Renal cortex interstitium (tissue), 15 donors: ENCODE results near the gene ACSL3. TPM values are rescaled to one million over a fixed set of nuclear protein-coding genes. Genes with fewer than 3 reads are reported as not detected.

ENCODE experiments used
- DNase-seq, 11 donors: peaks; one replicate each; pipeline ENCODE4 v3.0.0-alpha.2; 2013; ENCODE audit warnings: low read depth in 9 of 11, low spot score in 4 of 11; ENCODE audit errors: extremely low read depth in 1 of 11
- long read RNA-seq, 16 experiments: transcript quantifications; one replicate each; lab custom pipeline, GENCODE V29; 2026
- polyA plus RNA-seq, 3 donors: library from polyadenylated mRNA; unstranded; fragments of 120-200 nt; gene quantifications; one replicate each; pipeline ENCODE4 v1.2.1, GENCODE V29; 2013; ENCODE audit not compliant: insufficient read length in 3 of 3

The ACSL3 gene
- 10 to 100 TPM; 64.4 to 82.1 (median 70.0) TPM for polyA plus RNA-seq
- long read RNA-seq, donor 1, full-length matches to known transcripts: 8 of 8 reads
- long read RNA-seq, donor 1, partial matches to known transcripts: 0 of 8 reads
- long read RNA-seq, donor 1, other reads (novel, unspliced or antisense): 0 of 8 reads
- long read RNA-seq, donor 2, full-length matches to known transcripts: 8 of 8 reads
- long read RNA-seq, donor 2, partial matches to known transcripts: 0 of 8 reads
- long read RNA-seq, donor 2, other reads (novel, unspliced or antisense): 0 of 8 reads
- long read RNA-seq, donor 3, full-length matches to known transcripts: 10 of 25 reads
- long read RNA-seq, donor 3, partial matches to known transcripts: 15 of 25 reads
- long read RNA-seq, donor 3, other reads (novel, unspliced or antisense): 0 of 25 reads
- long read RNA-seq, donor 4, full-length matches to known transcripts: 10 of 17 reads
- long read RNA-seq, donor 4, partial matches to known transcripts: 7 of 17 reads
- long read RNA-seq, donor 4, other reads (novel, unspliced or antisense): 0 of 17 reads
- long read RNA-seq, donor 5: 0 reads
- long read RNA-seq, donor 6, full-length matches to known transcripts: 10 of 10 reads
- long read RNA-seq, donor 6, partial matches to known transcripts: 0 of 10 reads
- long read RNA-seq, donor 6, other reads (novel, unspliced or antisense): 0 of 10 reads
- long read RNA-seq, donor 7, full-length matches to known transcripts: 11 of 11 reads
- long read RNA-seq, donor 7, partial matches to known transcripts: 0 of 11 reads
- long read RNA-seq, donor 7, other reads (novel, unspliced or antisense): 0 of 11 reads
- long read RNA-seq, donor 8, full-length matches to known transcripts: 14 of 24 reads
- long read RNA-seq, donor 8, partial matches to known transcripts: 10 of 24 reads
- long read RNA-seq, donor 8, other reads (novel, unspliced or antisense): 0 of 24 reads
- long read RNA-seq, donor 9, full-length matches to known transcripts: 12 of 32 reads
- long read RNA-seq, donor 9, partial matches to known transcripts: 20 of 32 reads
- long read RNA-seq, donor 9, other reads (novel, unspliced or antisense): 0 of 32 reads
- long read RNA-seq, donor 10, full-length matches to known transcripts: 16 of 22 reads
- long read RNA-seq, donor 10, partial matches to known transcripts: 6 of 22 reads
- long read RNA-seq, donor 10, other reads (novel, unspliced or antisense): 0 of 22 reads
- long read RNA-seq, donor 11, full-length matches to known transcripts: 8 of 13 reads
- long read RNA-seq, donor 11, partial matches to known transcripts: 5 of 13 reads
- long read RNA-seq, donor 11, other reads (novel, unspliced or antisense): 0 of 13 reads
- long read RNA-seq, donor 12, full-length matches to known transcripts: 2 of 2 reads
- long read RNA-seq, donor 12, partial matches to known transcripts: 0 of 2 reads
- long read RNA-seq, donor 12, other reads (novel, unspliced or antisense): 0 of 2 reads
- long read RNA-seq, donor 13, full-length matches to known transcripts: 16 of 31 reads
- long read RNA-seq, donor 13, partial matches to known transcripts: 15 of 31 reads
- long read RNA-seq, donor 13, other reads (novel, unspliced or antisense): 0 of 31 reads
- long read RNA-seq, donor 14, full-length matches to known transcripts: 11 of 11 reads
- long read RNA-seq, donor 14, partial matches to known transcripts: 0 of 11 reads
- long read RNA-seq, donor 14, other reads (novel, unspliced or antisense): 0 of 11 reads
- long read RNA-seq, donor 15, full-length matches to known transcripts: 3 of 3 reads
- long read RNA-seq, donor 15, partial matches to known transcripts: 0 of 3 reads
- long read RNA-seq, donor 15, other reads (novel, unspliced or antisense): 0 of 3 reads
- long read RNA-seq, donor 16, full-length matches to known transcripts: 19 of 41 reads
- long read RNA-seq, donor 16, partial matches to known transcripts: 22 of 41 reads
- long read RNA-seq, donor 16, other reads (novel, unspliced or antisense): 0 of 41 reads

DNA sequence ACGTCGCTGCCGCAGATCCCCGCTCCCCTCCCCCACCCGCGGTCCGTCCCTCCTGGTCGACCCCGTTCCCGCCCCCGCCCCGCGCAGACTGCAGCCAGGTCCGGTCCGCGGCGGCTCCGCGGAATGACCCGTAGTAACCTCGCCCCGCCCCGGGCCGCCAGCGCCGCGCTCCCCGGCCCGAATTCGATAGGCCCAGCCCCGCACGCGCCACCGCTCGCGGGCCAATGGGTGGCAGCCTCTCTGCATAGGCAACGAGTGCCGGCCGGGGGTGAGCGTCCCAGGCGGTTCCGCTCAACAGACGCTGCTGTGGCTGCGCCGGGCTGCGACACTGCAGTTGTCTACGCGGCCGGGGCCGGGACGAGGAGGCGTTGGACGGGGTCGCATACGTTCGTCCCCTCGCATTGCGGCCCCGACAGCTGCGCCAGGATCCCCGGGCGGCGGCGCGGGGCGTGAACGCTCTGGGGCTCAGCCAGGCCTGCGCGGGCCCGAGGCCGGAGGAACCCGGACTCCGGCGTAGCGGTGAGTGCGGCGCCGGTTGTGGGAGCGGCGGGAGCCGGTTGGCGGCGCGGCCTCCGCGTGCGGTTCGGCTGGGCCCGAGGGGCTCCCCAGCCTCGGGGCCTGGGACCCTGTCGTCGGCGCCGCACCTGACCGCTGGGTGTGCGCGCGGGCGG lies at the start of gene ACSL3:
Gene ACSL3, plus strand, starts transcription at position 297 of the 671 bp plus-strand sequence. CDS start 47,737 bp downstream, outside the sequence.
- DNase-seq: peak; percentile 74 to 95 (median 92)

DNA sequence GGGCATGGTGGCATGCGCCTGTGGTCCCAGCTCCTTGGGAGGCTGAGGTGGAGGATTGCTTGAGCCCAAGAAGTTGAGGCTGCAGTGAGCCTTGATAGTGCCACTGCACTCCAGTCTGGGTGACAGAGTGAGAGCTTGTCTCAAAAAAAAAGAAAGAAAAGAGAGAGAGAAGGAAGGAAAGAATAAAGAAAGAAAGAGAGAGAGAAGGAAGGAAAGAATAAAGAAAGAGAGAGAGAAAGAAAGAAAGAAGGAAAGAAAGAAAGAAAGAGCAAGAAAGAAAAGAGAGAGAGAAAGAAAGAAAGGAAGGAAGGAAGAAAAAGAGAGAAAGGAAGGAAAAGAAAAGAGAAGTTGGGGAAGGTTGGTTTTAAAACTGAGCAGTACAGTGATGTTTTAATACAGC lies 49.0 kb upstream of the ACSL3 start:
- DNase-seq: no peak

DNA sequence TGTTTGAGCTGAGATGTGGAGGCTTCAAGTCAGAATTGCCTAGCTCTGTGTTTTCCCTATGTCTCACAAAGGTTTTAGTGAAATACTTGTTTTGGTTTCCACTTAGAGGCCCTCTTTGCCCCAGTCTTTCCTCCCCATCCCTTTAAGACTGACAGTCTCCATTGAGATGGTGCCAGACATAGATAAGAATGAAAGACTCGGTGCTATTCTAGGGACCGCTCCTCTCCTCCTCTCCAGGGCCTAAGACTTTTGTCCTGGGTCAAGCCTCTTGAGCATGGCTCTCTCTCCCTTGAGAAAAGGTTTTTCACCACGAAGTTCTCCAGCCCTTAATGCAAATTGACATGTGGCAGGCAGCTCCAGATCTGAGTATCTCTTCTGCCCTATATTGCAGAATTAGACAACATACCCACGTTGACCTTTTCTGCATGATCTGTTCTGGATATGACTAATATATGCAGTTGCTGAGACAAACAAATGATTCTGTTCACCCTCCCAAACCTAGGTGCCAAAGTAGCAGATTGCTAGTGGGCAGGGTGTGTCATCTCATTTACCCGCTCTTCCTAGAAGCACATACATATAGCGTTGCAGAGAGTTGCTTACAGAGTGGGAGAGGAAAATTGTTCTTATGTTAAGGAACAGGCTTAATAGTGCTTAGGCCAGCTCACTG lies 47.5 kb upstream of the ACSL3 start:
- no peak for DNase-seq

DNA sequence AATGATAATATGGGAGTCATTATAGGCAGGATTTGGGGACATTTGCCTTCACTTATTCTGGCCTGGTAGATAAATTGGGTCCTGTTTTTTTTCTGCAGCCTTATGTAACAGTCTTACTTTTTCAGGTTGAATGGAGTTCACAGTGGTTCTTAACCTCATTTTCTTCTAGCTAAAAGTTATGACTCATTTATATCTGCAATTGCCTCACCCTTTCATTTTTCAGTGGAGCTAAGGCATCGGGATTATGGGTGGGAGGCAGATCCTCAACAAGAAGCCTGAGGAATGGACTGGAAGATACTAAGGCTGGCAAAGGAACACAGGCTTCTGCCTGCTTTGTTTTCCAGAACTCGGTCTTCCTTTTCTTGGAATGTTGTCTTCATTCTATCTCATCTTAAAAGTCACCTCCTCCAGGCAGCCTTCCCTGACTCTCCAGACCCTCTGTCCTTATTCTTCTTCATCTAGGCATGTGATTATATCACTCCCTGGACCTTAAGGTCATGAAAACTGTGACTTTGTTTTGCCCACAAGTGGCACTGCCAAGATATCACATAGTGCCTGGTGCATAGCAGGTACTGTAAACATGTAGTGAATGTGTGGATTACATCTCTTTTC lies 41.0 kb upstream of the ACSL3 start:
- DNase-seq: no peak

DNA sequence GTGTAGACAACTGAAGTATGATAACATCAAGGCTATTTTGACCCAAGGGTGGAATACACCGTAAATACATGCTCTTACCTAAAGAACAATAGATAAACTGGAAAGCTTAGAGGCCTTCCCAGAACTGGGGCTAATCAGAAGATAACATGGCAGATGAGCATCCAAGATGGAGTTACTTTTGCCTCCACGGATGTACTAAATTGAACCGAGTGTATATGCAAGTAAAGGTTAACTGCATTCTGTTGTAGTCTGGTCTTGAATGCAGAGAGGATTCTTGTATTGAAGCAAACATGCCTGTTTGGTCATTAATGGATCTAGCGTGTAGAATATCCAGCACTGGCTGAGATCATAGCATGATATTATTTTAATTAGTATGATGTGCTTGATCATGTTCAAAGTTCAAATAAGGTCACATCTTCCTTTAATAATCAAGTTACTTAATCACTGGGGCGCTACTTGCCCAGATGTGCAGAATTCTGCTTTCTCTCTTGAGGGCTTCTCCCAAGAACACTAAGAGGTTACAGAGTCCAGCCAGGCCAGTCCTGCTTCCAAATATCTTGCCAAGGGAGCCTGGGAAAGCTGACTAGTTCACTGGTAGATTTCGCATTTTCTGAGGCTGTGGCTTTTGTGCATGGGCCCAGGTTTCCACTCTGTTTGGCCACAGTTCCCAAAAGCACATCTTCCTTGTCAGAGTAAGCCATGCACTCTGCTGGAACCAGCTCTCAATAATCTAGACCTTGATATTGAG lies 37.5 kb upstream of the ACSL3 start:
- DNase-seq: no peak

DNA sequence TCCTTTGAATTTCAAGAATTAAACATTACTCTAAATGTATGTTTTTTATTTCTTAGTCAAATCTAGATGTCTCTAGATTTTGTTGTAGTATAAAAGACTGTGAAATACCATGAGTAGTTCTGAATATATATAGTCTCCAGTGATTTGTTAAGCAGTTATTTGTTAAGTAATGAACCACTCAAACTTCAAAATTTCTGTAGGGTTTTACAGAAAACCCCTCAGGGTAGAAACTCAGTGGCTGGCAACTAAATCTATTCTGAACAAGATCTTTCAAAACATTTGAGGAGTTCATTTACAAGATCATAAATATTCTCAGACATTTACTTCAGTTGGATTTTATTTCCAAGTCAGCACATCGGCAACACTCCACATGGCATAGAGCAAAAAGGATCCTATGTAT lies 35.8 kb upstream of the ACSL3 start:
- no peak for DNase-seq

DNA sequence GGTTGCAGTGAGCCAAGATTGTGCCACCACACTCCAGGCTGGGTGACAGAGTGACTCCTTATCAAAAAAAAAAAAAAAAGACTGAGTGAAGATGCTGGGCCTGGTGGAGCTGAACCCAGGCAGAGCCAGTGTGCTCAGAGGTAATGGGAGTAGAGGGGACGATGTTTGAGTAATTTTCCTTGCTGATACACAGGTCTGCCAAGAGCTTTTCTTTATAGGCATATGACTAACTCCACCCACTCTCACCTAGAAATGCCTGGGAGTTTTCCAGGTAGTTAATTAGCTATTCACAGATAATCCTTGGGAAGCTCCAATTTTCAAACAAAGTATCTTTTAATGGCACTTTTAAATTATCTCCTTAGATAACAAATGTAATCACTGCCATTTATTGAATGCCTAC lies 33.4 kb upstream of the ACSL3 start:
- no peak for DNase-seq

DNA sequence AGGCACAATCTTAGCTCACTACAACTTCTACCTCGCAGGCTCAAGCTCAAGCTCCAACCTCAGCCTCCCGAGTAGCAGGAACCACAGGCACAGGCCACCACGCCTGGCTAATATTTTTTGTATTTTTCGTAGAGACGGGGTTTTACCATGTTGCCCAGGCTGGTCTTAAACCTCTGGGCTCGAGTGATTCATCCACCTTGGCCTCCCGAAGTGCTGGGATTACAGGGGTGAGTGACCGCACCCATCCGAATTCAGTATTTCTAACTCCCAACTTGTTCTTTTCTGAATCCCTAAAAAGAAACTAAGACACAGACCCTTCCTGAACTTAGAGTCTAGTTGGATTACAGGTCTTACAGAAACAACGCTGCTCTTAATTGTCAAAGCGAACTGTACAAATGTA lies 32.3 kb upstream of the ACSL3 start:
- DNase-seq: no peak

DNA sequence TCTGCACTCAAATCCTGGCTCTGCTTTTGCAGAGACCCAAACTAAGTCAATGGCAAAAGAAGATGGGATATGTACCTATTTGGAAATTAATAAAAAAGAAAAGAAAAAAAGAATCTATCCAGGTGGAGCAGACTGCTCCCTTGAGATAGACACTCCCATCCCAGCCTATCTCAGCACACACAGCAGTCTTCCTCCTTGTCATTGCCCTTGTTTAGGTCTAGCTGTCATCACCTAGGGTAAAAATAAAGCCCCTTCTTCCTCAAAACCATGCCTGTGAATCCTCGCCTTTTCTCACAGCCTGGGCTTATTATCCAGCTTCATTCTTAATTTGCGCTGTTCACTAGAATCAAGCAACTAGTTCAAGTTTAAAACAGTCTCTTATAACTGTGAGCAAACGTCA lies 30.7 kb upstream of the ACSL3 start:
- no peak for DNase-seq

DNA sequence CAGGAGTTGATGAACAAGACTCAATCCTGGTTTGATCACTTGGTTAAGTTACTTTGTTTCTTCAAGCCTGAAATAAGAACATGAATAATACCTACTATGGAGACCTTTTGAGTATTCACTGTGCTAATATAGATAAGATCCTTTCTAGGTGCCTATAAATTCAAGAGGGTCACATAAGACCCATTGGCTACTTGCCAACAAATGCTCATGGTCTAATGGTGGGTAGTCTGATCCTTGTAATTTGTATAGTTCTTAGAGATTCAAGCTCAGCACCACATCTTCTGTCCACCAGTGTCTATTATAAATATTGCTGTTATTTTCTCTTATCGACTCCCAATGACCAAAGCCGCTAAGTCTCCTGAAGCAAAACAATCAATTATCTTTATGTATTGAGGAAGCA lies 27.4 kb upstream of the ACSL3 start:
- no peak for DNase-seq

DNA sequence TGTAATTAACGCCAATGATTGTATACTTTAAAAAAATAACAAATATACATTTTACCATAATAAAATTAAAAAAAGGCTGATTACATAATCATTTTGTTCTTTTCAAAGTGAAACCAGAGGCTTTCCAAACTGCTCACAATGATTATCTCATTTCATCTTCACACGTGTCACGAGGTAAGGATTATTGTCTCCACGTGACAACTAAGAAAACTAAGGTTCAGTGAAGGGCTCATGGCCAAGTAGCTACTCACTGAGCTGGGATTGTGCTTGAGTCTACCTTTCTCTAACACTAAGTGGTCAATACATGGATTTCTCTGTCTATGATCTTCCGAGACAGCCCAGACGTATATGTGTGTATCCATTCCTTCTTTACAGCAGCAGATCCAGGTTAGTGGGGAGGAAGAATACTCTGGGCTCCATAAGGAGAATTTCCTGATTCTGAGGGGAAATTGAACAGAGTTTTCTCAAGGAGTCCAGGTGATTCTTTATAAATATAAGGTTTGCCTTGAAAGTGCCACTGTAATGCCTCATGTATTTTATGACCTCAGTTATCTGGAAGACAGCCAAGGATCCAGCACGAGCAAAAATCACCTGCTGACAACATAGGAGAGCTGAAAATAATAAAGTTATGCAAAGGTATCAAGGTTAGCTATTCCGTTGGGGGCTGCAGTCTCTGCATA lies 25.6 kb upstream of the ACSL3 start:
- DNase-seq: peak in 3 of 11 donors; percentile 19 to 57 (median 31)

DNA sequence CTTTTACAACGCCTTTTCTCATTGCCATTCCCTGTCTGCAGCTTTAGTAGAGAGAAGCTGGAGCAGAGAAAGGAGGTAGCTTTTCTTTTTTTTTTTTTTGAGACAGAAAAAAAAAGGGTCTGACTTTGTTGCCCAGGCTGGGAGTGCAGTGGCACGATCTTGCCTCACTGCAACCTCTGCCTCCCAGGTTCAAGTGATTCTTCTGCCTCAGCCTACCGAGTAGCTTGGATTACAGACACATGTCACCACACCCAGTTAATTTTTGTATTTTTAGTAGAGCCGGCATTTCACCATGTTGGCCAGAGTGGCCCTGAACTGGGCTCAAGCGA lies 25.0 kb upstream of the ACSL3 start:
- no peak for DNase-seq

DNA sequence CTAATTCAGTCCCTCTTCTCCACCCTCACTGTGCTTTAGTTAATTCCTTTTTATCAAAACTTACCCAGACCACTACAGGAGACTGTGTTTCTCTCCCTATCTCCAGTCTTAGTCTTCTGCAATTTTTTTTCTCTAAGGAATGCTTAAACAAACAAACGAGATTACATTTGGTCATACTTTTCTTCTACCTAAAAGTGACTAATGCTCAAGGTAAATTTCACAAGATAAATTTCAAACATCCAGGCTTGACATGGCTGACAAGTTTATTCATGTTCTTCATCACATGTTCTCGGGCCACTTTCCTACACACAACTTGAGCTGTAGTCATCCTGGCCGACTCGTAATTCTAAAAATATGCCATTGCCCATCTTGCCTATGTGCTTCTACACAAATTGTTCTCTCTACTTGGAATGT lies 23.2 kb upstream of the ACSL3 start:
- no peak for DNase-seq

DNA sequence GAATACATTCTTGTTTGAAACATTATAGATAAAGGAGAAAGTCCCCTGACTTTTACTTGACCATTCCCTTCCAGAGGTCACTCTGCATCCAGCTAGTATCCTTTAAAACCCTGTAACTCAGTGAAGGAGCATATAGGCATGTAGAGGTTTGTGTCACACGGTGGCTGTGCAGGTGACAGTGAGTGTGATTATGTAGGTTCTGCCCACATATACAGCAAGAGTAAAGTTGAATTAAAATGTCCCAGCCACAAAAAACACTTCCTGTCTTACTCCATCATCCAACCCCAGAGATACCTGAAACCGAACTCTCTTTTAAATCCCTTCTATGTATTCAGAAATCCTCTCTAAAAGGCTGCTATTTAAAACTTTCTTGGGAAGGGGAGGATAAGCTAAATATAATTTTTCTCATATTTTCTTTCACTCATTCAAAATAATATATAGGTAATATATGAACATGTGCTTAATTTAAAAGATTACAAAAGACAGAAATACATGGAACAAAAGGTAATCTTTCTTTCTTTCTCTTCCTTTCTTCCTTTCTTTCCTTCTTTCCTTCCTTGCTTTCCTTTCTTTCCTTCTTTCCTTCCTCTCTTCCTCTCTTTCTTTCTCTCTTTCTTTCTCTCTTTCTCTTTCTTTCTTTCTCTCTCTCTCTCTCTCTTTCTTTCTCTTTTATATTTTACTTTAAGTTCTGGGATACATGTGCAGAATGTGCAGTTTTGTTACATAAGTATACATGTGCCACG lies 20.6 kb upstream of the ACSL3 start:
- no peak for DNase-seq
